Sigmoid colon (tissue), 7 donors: ENCODE measurements around the gene TMEM63A. TPM values are rescaled to one million over a fixed set of nuclear protein-coding genes. Genes with fewer than 3 reads are reported as not detected.

ENCODE experiments used
- DNase-seq: peaks from one replicate; pipeline ENCODE4 v3.0.0-alpha.2; 2019
- H3K27ac ChIP-seq, 4 donors: fragments of 200-600 bp; sonication (generic); one replicate each; pipeline ENCODE4 v1.5.1; 2016 to 2019; ENCODE audit warnings: mild to moderate bottlenecking in 1 of 4
- H3K27me3 ChIP-seq, 3 donors: fragments of 200-600 bp; sonication (generic); one replicate each; pipeline ENCODE4 v1.5.1; 2019; ENCODE audit warnings: mild to moderate bottlenecking in 1 of 3
- H3K36me3 ChIP-seq, 4 donors: fragments of 200-600 bp; sonication (generic); one replicate each; pipeline ENCODE4 v1.5.1; 2016 to 2019
- H3K4me1 ChIP-seq, 4 donors: fragments of 200-600 bp; sonication (generic); one replicate each; pipeline ENCODE4 v1.5.1; 2017 to 2019
- H3K4me3 ChIP-seq, 4 donors: fragments of 200-600 bp; sonication (generic); one replicate each; pipeline ENCODE4 v1.5.1; 2017 to 2019; ENCODE audit warnings: mild to moderate bottlenecking in 2 of 4, moderate library complexity in 1 of 4
- H3K9me3 ChIP-seq, 4 donors: fragments of 200-600 bp in 3 of 4; sonication (generic) in 3 of 4; one replicate each; pipeline versions ENCODE4 v1.5.1 to v1.6.1; 2013 to 2019
- CTCF ChIP-seq, 4 experiments: fragments of 450-650 bp in 3 of 4; fragments of 200-600 bp in 1 of 4; IDR thresholded peaks; one replicate each; pipeline ENCODE4 v1.5.1; 2016 to 2019; ENCODE audit warnings: antibody characterized with exemption in 4 of 4, mild to moderate bottlenecking in 3 of 4, moderate library complexity in 2 of 4
- EP300 ChIP-seq, 4 donors: sonication (generic); formaldehyde crosslinking; IDR thresholded peaks; one replicate each; pipeline ENCODE4 v1.6.1; 2017; ENCODE audit warnings: antibody characterized with exemption in 4 of 4
- POLR2A ChIP-seq, 2 donors: fragments of 450-650 bp; IDR thresholded peaks; one replicate each; pipeline ENCODE4 v1.6.1; 2016; ENCODE audit warnings: antibody characterized with exemption in 2 of 2, mild to moderate bottlenecking in 2 of 2, moderate library complexity in 2 of 2
- POLR2AphosphoS5 ChIP-seq, 4 donors: sonication (generic); formaldehyde crosslinking; IDR thresholded peaks; one replicate each; pipeline ENCODE4 v1.6.1; 2017; ENCODE audit warnings: antibody characterized with exemption in 4 of 4
- WGBS, 2 donors: extraction: QIAGEN DNeasy Blood & Tissue Kit; methylation state at CpG; one replicate each; pipeline ENCODE4 v1.1.7; 2013; 5-methylcytosine and 5-hydroxymethylcytosine counted together
- intact Hi-C: fragments of 100-400 bp; cut with DNase I; formaldehyde crosslinking; loops from one replicate; pipeline ENCODE4 v1.15.1; 2023
- polyA plus RNA-seq, 3 donors: library from polyadenylated mRNA; stranded (reverse); fragments of 200-250 nt; gene quantifications; one replicate each; pipeline ENCODE4 v1.2.3, GENCODE V29; 2013
- total RNA-seq, 4 donors: library from RNA; depleted of rRNA; stranded (reverse); fragments of >200 nt; gene quantifications; one replicate each; pipeline ENCODE4 v1.1.0, GENCODE V29; 2016
- donor health status: healthy with polysubstance abuse.
- donor health status: Bipolar disorder and iron deficiency.
- donor health status: healthy.

TMEM63A gene
- total and polyA plus RNA-seq, 7 donors: 3.0 to 103 (median 35.9) TPM

- H3K27me3 ChIP-seq: no peaks in the 10 kb centered on the region
- DNase-seq: no peak
- no peaks in the 10 kb centered on the region for H3K9me3 ChIP-seq
- H3K36me3 ChIP-seq: no peaks in the 10 kb centered on the region
- H3K27ac ChIP-seq: peak overlapping the region in 3 of 4 donors; percentile 89 to 91 (median 90)
- peaks cover 0 to 44% (median 33%) of the 10 kb centered on the region in 4 donors for H3K4me1 ChIP-seq
- TF ChIP-seq POLR2A (IDR thresholded peaks at IDR 0.05) (no peak), EP300 (IDR thresholded peaks at IDR 0.05) (no peak), CTCF (IDR thresholded peaks at IDR 0.05) (no peak)
- WGBS, 2 donors: 19 to 72% methylated on average over 10 to 11 of the region's 11 CpGs
- H3K4me3 ChIP-seq: peak overlapping the region in 1 of 4 donors; percentile 98
- intact Hi-C loops: loop anchor here (2.0 to 5.0 kb wide), 4 partner anchors 27 to 94 kb away; partner anchors contain the start of genes EPHX1 and PYCR2
These were observed 1.6 kb upstream of the TMEM63A start for GRCh38 chr1:225883616-225884265.

- H3K27ac ChIP-seq: peak overlapping the region; percentile 88 to 91 (median 90)
- TF ChIP-seq CTCF (IDR thresholded peaks at IDR 0.05): peak in 2 of 4 experiments; percentile 4 to 12
- TF ChIP-seq POLR2A (IDR thresholded peaks at IDR 0.05): no peak
- no peak for TF ChIP-seq EP300 (IDR thresholded peaks at IDR 0.05)
- WGBS, 2 donors: 1 to 5% methylated on average over 63 of the region's 63 CpGs
- H3K4me3 ChIP-seq: peak overlapping the region; percentile 91 to 98 (median 94)
- peak; percentile 81 for DNase-seq
- no peaks in the 10 kb centered on the region for H3K9me3 ChIP-seq
- intact Hi-C loops: loop anchor here (2.0 to 5.0 kb wide), 4 partner anchors 28 to 94 kb away; partner anchors contain the start of genes EPHX1 and PYCR2
- H3K36me3 ChIP-seq: no peaks in the 10 kb centered on the region
- no peaks in the 10 kb centered on the region for H3K27me3 ChIP-seq
- H3K4me1 ChIP-seq: peaks cover 0 to 49% (median 41%) of the 10 kb centered on the region in 4 donors
These were observed 775 bp upstream of the TMEM63A start for GRCh38 chr1:225882694-225883615.

- Histone ChIP-seq H3K27ac (peak overlapping the region; percentile 88 to 91 (median 90)), H3K36me3 (peaks cover 0 to 11% (median 3%) of the 10 kb centered on the region in 4 donors), H3K4me1 (peaks cover 0 to 57% (median 51%) of the 10 kb centered on the region in 4 donors), H3K4me3 (peak overlapping the region; percentile 91 to 98 (median 94)), H3K27me3 (no peaks in the 10 kb centered on the region), H3K9me3 (no peaks in the 10 kb centered on the region)
- DNase-seq: peak; percentile 80
- intact Hi-C loops: loop anchor here (5.0 kb wide), 2 partner anchors 69 to 96 kb away; partner anchors contain the start of gene EPHX1
- WGBS, 2 donors: 1 to 8% methylated on average over 25 of the region's 25 CpGs
- TF ChIP-seq POLR2A (IDR thresholded peaks at IDR 0.05) (no peak), CTCF (IDR thresholded peaks at IDR 0.05) (no peak), EP300 (IDR thresholded peaks at IDR 0.05) (no peak), POLR2AphosphoS5 (IDR thresholded peaks at IDR 0.05) (no peak)
These were observed 860 bp downstream of the TMEM63A start for GRCh38 chr1:225881081-225881958.

GRCh38 chr1:225880636-225881035 is 1.5 kb downstream of the TMEM63A start:
- intact Hi-C loops: loop anchor here (5.0 kb wide), 2 partner anchors 68 to 97 kb away; partner anchors contain the start of gene EPHX1
- WGBS, 2 donors: 12 to 44% methylated on average over 5 of the region's 5 CpGs
- Histone ChIP-seq H3K36me3 (peaks cover 0 to 15% (median 5%) of the 10 kb centered on the region in 4 donors), H3K27ac (peak overlapping the region; percentile 88 to 91 (median 90)), H3K27me3 (no peaks in the 10 kb centered on the region), H3K4me3 (peak overlapping the region in 3 of 4 donors; percentile 92 to 98 (median 95)), H3K4me1 (peaks cover 0 to 57% (median 51%) of the 10 kb centered on the region in 4 donors), H3K9me3 (no peaks in the 10 kb centered on the region)
- TF ChIP-seq EP300 (IDR thresholded peaks at IDR 0.05) (no peak), POLR2AphosphoS5 (IDR thresholded peaks at IDR 0.05) (no peak), CTCF (IDR thresholded peaks at IDR 0.05) (no peak), POLR2A (IDR thresholded peaks at IDR 0.05) (no peak)
- DNase-seq: no peak
